ENCODE measurements around the gene FAM107A. TPM values are rescaled to one million over a fixed set of nuclear protein-coding genes. Genes with fewer than 3 reads are reported as not detected.

FAM107A gene
- total RNA-seq, 4 donors from 2014 or later: 26.4 to 165 (median 59.4) TPM

GRCh38 chr3:58584690-58585004 is 7.5 kb upstream of the FAM107A start:
- TF ChIP-seq CTCF (IDR thresholded peaks at IDR 0.05): no peak
- DNase-seq (ENCODE audit: low spot score) (no peak), ATAC-seq (ENCODE audit: low FRiP score) (no peak)

GRCh38 chr3:58581328-58582091 is 4.3 kb upstream of the FAM107A start:
- DNase-seq (ENCODE audit: low spot score): no peak
- no peak for ATAC-seq (ENCODE audit: low FRiP score)
- no peak for TF ChIP-seq CTCF (IDR thresholded peaks at IDR 0.05)

- no peak for ATAC-seq (ENCODE audit: low FRiP score)
- TF ChIP-seq CTCF (IDR thresholded peaks at IDR 0.05): no peak
- no peak for DNase-seq (ENCODE audit: low spot score)
Measured at GRCh38 chr3:58580826-58581327, 3.7 kb upstream of the FAM107A start.

GRCh38 chr3:58578873-58579272 is 1.7 kb upstream of the FAM107A start:
- TF ChIP-seq CTCF (IDR thresholded peaks at IDR 0.05): no peak
- DNase-seq (ENCODE audit: low spot score) (no peak), ATAC-seq (ENCODE audit: low FRiP score) (no peak)

DNA sequence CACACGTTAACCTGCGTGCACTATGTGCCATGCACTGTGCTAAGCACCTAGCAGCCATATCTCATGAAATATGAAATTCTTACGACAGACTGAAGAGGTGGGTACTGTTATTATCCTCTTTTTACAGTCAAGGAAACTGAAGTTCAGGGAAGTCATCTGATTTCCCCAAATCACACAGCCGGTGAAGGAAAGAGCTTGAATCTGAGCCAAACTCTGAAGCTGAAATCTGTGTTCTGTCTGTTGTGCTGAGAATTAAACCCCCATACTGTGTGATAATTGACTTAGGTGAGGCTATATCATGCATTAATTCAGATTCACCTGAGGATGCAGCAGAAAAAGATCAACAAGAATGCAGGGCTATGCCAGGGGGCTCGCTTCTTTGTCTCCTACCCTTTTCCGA is 475 bp downstream of the FAM107A start:
- DNase-seq (ENCODE audit: low spot score) (no peak), ATAC-seq (ENCODE audit: low FRiP score) (no peak)
- TF ChIP-seq CTCF (IDR thresholded peaks at IDR 0.05): no peak

GRCh38 chr3:58575971-58576652 is 1.1 kb downstream of the FAM107A start:
- no peak for TF ChIP-seq CTCF (IDR thresholded peaks at IDR 0.05)
- ATAC-seq (ENCODE audit: low FRiP score): no peak
- DNase-seq (ENCODE audit: low spot score): no peak

GRCh38 chr3:58574682-58575081 is 2.5 kb downstream of the FAM107A start:
- TF ChIP-seq CTCF (IDR thresholded peaks at IDR 0.05): no peak
- DNase-seq (ENCODE audit: low spot score): no peak

More at GRCh38 chr3:58574682-58575081, 2.5 kb downstream of the FAM107A start:
- ATAC-seq (ENCODE audit: low FRiP score): no peak

Measured in omental fat pad (tissue), 4 donors.